ENCODE results near the gene KY.
"Not testable (repeated sequence)": the region's sequence is repeated elsewhere in the genome, so short reads cannot be mapped to it uniquely, and the experiment has no call there.

DNA sequence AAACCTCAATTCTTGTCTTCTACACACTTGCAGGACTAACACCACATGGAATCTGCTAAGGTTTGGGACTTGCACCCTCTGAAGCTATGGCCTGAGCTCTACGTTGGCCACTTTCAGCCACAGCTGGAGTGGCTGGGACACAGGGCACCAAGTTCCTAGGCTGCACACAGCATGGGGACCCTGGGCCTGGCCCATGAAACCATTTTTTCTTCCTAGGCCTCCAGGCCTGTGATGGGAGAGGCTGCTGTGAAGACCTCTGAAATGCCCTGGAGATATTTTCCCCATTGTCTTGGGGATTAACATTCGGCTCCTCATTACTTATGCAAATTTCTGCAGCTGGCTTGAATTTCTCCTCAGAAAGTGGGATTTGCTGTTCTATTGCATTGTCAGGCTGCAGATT, 80.9 kb downstream of the KY start:
- not testable (repeated sequence) for TF ChIP-seq CTCF (conservative IDR thresholded peaks at IDR 0.05; ENCODE audit: low read length); EZH2phosphoT487 (IDR thresholded peaks at IDR 0.05; ENCODE audit: borderline replicate concordance, low read depth, low read length)

Data from OCI-LY7 (cell line).